HUES64 (cell line): ENCODE results near the gene WFDC2.

Source experiments
- H3K27ac ChIP-seq: 2 replicates; pipeline ENCODE4 v1.7.0; 2013; ENCODE audit warnings: low read depth, low read length, inconsistent platforms
- H3K27me3 ChIP-seq: 2 replicates; pipeline ENCODE4 v1.6.1; 2013; ENCODE audit warnings: mild to moderate bottlenecking, low read length; ENCODE audit not compliant: insufficient read depth
- H3K36me3 ChIP-seq: 2 replicates; pipeline ENCODE4 v1.6.1; 2013; ENCODE audit warnings: mild to moderate bottlenecking, low read length; ENCODE audit not compliant: insufficient read depth
- H3K4me1 ChIP-seq: 2 replicates; pipeline ENCODE4 v1.6.1; 2013; ENCODE audit warnings: mild to moderate bottlenecking, low read length, moderate library complexity; ENCODE audit not compliant: insufficient read depth
- H3K4me3 ChIP-seq: 2 replicates; pipeline ENCODE4 v1.5.1; 2013; ENCODE audit warnings: mild to moderate bottlenecking, low read length, moderate library complexity
- H3K9ac ChIP-seq: 2 replicates; pipeline ENCODE4 v1.6.1; 2013; ENCODE audit warnings: mild to moderate bottlenecking, low read depth, low read length
- H3K9me3 ChIP-seq: 2 replicates; pipeline ENCODE4 v1.6.1; 2013; ENCODE audit warnings: low read depth, low read length; ENCODE audit not compliant: insufficient read depth
- WGBS: fragments of 150-250, 120-280 bp; methylation state at CpG from one replicate; pipeline ENCODE4 v1.1.7; 2013; ENCODE audit warnings: missing lambda C conversion rate; 5-methylcytosine and 5-hydroxymethylcytosine counted together

The WFDC2 gene

DNA sequence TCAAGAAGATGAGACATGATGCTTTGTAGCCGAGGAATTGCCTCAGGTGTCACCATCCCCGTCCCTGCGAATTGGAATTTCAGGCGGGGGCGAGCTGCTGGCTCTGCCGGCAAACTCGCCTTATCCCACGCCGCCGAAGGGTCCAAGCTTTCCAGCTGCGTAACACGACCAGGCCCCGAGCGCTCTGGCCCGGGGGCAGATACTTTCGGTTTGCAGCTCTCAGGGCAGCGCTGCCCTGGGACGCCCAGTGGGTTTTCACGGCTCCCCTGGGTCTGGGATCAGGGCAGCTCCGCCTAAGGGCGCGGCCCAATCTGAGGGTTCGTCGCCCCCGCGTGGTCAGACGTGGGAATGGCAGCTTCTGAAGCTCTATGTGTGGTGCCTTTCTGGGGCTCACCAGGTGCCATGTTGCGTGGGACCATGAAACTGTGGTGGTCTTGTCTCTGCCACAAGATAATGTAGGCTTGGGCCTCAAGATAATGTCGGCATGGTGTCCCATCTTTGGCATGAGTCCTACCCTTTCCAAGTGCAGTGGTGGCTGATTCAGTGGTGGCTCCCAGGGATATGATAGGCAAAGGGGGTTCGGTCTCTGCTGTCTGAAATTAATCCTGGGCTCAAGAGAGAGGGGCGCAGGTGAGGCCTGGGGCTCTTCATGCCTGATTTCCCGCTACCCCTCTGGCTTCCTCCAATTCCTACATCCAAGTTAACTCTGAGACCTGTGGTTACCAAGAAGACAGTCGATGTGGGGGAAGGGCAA is 32.6 kb upstream of the WFDC2 start:
- Histone ChIP-seq H3K36me3 (no peaks in the 10 kb centered on the region), H3K4me1 (peaks cover 7% of the 10 kb centered on the region; the same call in 1 of the 2 replicates), H3K4me3 (peak overlapping the region; percentile 60), H3K27ac (no peak overlapping the region), H3K9me3 (no peaks in the 10 kb centered on the region), H3K27me3 (no peaks in the 10 kb centered on the region), H3K9ac (peak overlapping the region; percentile 46)
- 13% methylated on average over 32 of the region's 33 CpGs for WGBS

DNA sequence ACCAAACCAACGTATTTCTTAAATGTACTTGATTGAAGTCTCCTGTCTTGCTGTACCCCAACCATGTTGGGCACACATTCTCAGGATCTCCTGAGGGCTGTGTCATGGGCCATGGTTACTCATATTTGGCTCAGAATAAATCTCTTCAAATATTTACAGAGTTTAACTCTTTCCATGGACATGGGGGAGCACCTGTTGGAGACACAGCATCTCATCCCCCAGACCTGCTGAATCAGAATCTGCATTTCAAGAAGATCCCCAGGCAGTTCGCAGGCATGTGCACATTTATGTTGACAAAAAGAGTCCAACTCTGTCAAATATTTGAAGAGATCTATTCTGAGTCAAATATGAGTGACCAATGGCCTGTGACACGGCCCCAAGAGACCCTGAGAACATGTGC is 29.1 kb upstream of the WFDC2 start:
- 89% methylated on average over 3 of the region's 3 CpGs for WGBS

DNA sequence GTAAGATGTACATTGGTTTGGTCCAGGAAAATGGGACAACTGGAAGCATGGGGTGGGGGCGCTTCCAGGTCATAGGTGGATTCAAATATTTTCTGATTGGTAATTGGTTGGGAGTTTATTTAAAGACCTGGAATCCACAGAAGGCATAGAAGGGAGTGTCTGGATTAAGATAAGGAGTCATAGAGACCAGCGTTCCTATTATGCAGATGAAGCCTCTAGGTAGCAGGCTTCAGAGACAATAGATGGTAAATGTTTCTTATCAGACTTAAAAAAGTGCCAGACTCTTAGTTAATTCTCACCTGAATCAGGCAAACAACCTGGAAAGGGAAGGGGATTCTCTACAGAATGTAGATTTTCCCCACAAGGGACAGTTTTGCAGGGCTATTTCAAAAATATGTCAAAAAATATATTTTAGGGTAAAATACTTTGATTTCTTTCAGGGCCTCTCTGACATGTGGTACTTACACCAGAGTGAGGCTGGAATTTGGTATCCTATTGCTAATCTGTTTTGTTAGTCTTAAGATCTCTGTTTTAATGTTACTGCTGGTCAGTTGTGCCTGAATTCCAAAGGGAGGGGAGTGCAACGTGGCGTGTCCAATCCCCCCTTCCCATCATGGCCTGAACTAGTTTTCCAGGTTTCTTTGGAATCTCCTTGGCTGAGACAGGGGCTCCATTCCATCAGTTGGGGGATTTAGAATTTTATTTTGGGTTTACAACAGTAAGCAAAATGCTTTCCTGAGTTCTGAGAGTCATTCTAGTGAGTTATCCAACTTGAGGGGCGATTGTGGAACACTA is 28.5 kb upstream of the WFDC2 start:
- WGBS, result 73% methylated on average over 5 of the region's 5 CpGs
- peaks cover 7% of the 10 kb centered on the region; the same call in 1 of the 2 replicates for H3K4me1 ChIP-seq

More for the DNA sequence above, 29.1 kb upstream of the WFDC2 start:
- Histone ChIP-seq H3K27ac (no peak overlapping the region), H3K4me1 (peaks cover 7% of the 10 kb centered on the region; the same call in 1 of the 2 replicates), H3K9me3 (no peaks in the 10 kb centered on the region), H3K27me3 (no peaks in the 10 kb centered on the region), H3K9ac (no peak overlapping the region), H3K4me3 (no peak overlapping the region), H3K36me3 (no peaks in the 10 kb centered on the region)

DNA sequence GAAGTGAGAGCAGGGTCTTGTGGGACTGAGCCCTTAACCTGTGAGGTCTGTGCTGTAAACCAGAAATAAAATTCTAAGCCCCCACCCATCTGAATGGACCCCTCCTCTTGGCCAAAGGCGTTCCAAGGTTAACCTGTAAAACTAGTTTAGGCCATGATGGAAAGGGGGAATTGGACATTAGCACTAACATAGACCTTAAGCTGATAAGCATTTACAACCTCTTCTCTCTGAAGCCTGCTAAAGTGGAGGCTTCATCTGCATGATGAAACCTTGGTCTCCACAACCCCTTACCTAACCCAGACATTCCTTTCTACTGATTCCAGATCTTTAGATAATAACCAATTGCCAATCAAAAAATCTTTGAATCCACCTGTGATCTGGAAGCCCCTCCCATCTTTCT is 27.8 kb upstream of the WFDC2 start:
- Histone ChIP-seq H3K27me3 (no peaks in the 10 kb centered on the region), H3K27ac (no peak overlapping the region; the same call in 1 of the 2 replicates), H3K4me3 (no peak overlapping the region), H3K9me3 (no peaks in the 10 kb centered on the region), H3K4me1 (peaks cover 7% of the 10 kb centered on the region; the same call in 1 of the 2 replicates), H3K9ac (no peak overlapping the region), H3K36me3 (no peaks in the 10 kb centered on the region)
- WGBS, result no CpG with 5 or more reads among the region's 1 CpG

More for the DNA sequence above, 28.5 kb upstream of the WFDC2 start:
- no peak overlapping the region; the same call in 1 of the 2 replicates for H3K27ac ChIP-seq
- no peak overlapping the region for H3K9ac ChIP-seq
- no peaks in the 10 kb centered on the region for H3K9me3 ChIP-seq
- no peaks in the 10 kb centered on the region for H3K27me3 ChIP-seq
- no peaks in the 10 kb centered on the region for H3K36me3 ChIP-seq
- H3K4me3 ChIP-seq, result no peak overlapping the region

DNA sequence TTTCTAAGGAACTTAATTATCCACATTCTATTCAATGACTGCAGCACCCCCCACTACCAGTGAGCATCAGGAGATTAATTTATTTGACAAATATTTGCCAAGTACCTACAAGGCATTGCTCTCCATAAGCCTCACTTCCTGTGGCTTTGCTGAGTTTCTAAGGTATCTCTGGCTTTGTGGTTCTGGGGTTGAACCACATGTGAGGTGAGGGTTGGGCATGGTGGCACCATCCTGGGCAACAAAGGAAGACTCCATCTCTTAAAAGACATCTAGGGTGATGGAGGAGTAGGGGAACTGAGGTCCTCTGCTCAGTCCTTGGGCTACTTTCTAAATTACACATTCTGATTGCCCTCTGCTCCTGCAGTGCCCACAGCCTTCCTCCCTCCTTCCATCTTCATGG is 25.5 kb upstream of the WFDC2 start:
- Histone ChIP-seq H3K27me3 (no peaks in the 10 kb centered on the region), H3K36me3 (no peaks in the 10 kb centered on the region), H3K4me1 (peaks cover 7% of the 10 kb centered on the region; the same call in 1 of the 2 replicates), H3K9ac (no peak overlapping the region), H3K27ac (no peak overlapping the region), H3K9me3 (no peaks in the 10 kb centered on the region), H3K4me3 (no peak overlapping the region)

DNA sequence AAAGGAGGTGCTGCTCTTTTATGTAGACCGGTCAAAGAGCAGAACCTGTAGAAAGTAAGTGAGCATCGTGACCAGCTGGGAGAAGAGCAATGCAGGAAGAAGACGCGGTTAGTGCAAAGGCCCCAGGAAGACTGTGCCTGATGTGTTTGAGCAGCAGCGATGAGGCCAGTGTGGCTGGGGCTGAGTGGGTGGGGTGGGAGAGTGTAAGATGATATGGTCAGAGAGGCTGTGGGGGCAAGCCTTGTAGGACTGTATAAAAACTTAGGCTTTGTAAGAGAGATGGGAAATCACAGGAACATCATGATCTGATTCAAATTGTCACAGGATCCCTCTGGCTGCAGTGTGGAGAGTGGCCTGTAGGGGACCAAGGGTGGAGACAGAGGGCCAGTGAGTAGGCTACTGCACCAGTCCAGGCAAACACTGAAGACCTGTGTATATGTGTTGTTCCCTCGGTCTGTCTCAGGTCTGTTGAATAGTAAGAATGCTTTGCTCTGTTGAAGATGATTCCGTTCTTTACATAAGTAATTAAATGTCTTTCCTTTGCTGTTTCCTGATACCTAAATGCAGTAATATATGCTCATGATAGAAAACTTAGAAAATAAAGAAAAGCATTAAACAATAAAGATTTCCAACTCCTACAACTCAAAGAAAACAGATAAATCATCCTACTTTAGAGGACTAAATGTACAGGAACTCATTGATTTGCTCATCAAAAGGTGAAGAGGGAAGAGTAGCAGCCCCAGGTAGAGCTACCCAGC is 23.6 kb upstream of the WFDC2 start:
- no peaks in the 10 kb centered on the region for H3K9me3 ChIP-seq
- WGBS, result 73% methylated on average over 6 of the region's 7 CpGs
- H3K27ac ChIP-seq, result no peak overlapping the region
- no peaks in the 10 kb centered on the region for H3K27me3 ChIP-seq
- no peak overlapping the region for H3K9ac ChIP-seq
- H3K36me3 ChIP-seq, result no peaks in the 10 kb centered on the region
- H3K4me1 ChIP-seq, result peaks cover 4% of the 10 kb centered on the region; the same call in 1 of the 2 replicates
- no peak overlapping the region for H3K4me3 ChIP-seq

DNA sequence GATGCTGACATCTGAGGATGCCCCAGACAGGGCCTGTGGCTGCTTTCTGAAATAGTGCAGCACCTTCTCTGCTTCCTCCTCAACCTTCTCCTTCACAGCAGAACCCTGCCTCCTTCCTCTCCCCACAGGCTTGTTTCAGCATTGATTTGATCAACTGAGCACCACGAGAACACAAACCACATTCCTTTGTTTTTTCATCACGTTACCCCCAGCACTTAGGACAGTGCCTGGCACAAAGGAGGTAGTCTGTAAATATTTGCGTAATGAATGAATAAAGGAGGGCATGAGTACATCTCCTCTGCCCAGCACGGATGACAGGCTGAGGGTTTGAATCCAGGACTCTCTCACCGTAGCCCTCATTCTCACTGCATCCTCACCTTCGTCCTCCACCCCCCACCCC is 21.3 kb upstream of the WFDC2 start:
- Histone ChIP-seq H3K27ac (no peak overlapping the region), H3K27me3 (no peaks in the 10 kb centered on the region), H3K9me3 (no peaks in the 10 kb centered on the region), H3K4me3 (no peak overlapping the region), H3K9ac (no peak overlapping the region), H3K36me3 (no peaks in the 10 kb centered on the region), H3K4me1 (peaks cover 3% of the 10 kb centered on the region; the same call in 1 of the 2 replicates)
- 72% methylated on average over 5 of the region's 6 CpGs for WGBS

DNA sequence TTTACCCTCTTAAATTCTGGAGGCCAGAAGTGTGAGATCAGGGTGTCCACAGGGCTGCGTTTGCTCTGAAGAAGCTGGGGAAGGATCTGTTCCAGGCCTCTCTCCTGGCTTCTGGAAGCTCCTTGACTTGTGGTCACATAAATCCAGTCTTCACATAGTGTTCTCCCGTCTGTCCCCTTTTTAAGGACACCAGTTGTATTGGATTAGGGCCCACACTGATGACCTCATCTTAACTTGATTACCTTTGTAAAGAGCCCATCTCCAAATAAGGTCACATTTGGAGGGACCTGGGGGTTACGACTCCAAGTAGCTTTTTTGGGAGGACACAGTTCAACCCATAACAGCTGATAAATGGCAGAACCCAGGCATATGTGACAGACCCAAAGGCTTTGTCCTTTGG is 20.0 kb upstream of the WFDC2 start:
- no peak overlapping the region for H3K4me3 ChIP-seq
- H3K4me1 ChIP-seq, result peaks cover 3% of the 10 kb centered on the region; the same call in 1 of the 2 replicates
- H3K36me3 ChIP-seq, result no peaks in the 10 kb centered on the region
- H3K9ac ChIP-seq, result no peak overlapping the region
- H3K27me3 ChIP-seq, result no peaks in the 10 kb centered on the region
- no peak overlapping the region for H3K27ac ChIP-seq
- WGBS, result 90% methylated on average over 3 of the region's 3 CpGs
- H3K9me3 ChIP-seq, result no peaks in the 10 kb centered on the region

DNA sequence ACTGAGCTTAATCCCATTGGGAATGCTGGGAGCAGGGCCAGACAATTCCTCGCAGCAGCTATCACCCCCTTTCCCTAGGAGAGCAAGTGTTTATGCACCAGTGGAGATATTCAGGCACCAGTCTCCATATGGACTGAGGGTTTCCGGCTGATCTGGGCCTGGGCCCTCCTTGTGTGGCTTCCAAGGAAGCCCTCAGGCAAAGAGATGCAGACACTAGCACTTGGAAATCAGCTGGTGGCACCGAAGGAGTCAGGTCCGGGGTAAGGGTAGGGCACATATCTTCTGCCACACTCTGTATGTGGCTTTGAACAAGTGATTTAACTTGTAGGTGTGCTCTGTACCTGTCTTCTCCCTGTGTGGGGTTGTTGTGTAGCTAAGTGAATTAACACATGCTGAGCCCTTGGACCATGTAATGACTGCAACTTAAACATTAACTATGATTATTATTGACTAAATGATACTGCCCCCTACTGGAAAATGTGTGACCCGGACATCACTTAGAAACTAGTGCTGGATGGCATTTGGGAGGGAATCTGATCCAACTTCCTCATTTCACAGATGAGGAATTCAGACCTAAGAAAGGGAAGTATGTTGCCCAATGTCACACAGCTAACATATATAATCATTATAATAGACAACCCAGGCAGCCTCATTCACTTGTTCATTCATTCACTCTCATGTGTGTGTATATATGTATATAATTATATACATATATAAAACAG is 19.3 kb upstream of the WFDC2 start:
- Histone ChIP-seq H3K27ac (peak overlapping the region; percentile 52), H3K4me3 (no peak overlapping the region), H3K27me3 (no peaks in the 10 kb centered on the region), H3K9me3 (no peaks in the 10 kb centered on the region), H3K4me1 (peaks cover 3% of the 10 kb centered on the region; the same call in 1 of the 2 replicates), H3K36me3 (no peaks in the 10 kb centered on the region), H3K9ac (no peak overlapping the region)
- WGBS, result 69% methylated on average over 5 of the region's 5 CpGs

DNA sequence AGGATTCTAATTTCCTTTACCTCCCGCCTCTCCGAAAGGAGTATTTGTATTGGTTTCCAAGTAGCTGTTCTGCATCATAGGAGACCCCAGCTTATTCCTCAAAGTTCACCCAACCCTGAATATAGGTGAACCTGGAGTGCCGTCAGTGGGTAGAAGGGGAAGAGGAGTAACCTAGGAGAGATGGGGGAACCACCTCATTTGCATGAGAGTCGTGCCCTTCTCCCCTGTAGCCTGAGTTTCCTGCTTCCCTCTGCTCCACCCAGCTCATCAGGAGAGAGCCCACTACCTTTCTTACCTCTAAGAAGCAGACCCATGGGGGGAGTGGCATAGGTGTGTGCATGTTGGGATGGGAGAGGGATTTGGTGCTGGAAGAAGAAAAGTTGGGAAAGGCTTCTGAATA is 17.3 kb upstream of the WFDC2 start:
- Histone ChIP-seq H3K9ac (no peak overlapping the region), H3K27me3 (no peaks in the 10 kb centered on the region), H3K9me3 (no peaks in the 10 kb centered on the region), H3K27ac (no peak overlapping the region), H3K4me3 (no peak overlapping the region), H3K36me3 (no peaks in the 10 kb centered on the region), H3K4me1 (peaks cover 3% of the 10 kb centered on the region; the same call in 1 of the 2 replicates)
- WGBS, result 90% methylated on average over 2 of the region's 4 CpGs
